ENCODE data around the gene ANO10.

The ANO10 gene

DNA sequence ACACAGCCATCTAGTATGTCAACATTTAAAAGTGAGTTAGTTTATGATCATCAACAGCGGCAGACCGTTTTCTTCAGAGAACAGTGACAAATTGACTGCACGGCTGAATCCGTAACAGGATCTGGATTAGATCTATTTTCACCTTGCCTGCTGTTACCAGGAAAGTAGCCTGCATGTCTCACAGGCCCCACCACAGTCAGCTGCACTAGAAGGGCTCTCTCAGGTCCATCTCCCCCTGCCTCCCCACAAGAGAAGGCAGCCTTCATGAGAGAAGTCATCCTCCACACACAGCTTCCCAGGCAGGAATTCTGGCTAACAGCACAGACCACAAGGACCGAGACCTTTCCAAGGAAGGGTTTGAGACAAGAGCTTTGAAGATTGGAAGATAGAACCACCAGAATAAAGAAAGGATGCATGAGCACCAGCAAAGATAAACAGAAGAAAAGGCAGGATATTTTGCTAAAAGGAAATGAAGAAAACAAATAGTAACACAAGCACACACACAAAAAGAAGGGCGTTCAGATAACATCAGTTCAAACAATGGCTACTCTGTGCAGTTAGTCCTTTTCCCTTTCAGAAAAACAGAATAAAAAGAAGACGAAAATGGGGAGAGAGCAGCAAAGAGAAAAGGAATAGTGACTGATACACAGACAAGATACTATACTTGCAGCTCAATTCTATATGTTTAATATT is 208.0 kb downstream of the ANO10 start:
- no peak for DNase-seq

DNA sequence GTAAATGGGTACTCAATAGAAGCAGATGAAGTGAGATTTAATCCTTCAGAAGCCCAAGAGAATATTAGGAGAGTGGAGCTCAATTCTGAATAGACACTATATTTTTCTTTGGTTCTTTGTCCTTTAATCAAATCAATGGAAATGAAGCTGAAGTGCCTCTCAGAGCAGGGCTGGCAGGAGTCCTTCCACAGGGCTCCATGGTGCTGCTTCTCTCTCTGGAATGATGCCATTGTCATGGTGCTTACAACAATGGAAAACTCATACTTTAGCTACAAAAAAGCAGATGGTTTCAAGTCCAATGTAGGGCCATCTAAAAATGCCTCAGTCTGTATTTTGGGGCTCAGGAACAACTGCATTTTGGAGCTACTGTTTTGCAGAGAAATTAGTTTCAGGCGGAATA is 210.4 kb downstream of the ANO10 start:
- no peak for DNase-seq

DNA sequence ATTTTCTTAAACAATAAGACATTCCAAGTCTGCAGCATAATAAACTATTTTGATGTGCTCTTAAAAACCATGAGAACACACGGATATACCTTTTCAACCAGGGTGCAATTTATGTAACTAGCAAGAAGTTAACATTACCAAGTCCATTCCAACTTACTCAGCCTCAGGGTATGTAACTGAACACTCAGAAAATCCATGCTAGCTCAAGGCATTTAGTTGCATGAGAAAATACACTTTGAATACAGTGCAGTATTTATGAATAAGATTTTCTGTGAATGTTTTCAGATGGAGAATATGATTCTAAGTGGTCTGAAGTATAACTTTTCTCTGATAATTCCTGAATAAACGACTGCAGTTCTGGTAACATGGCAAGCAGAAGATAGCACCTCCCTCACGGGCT is 211.2 kb downstream of the ANO10 start:
- no peak for DNase-seq

GRCh38 chr3:43409506-43409905 is 212.3 kb downstream of the ANO10 start:
- no peak for DNase-seq

DNA sequence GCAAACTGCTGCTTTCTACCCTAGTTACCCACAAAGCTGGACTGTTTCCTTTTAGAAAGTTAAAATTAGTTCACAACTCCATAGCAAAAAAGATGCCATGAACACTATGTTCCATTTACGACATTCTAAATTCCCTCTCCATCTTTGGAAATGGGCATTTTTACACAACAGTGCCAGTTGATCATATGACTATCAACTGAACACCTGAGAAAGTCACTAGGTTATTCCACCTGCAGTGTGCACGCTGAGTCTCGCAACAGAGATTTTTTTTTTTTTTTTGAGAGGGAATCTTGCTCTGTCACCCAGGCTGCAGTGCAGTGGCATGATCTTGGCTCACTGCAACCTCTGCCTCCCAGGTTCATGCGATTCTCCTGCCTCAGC is 215.2 kb downstream of the ANO10 start:
- no peak for DNase-seq

- DNase-seq = peak; percentile 23 to 51 (median 34)
These were observed 215.7 kb downstream of the ANO10 start for GRCh38 chr3:43405888-43406642.

DNA sequence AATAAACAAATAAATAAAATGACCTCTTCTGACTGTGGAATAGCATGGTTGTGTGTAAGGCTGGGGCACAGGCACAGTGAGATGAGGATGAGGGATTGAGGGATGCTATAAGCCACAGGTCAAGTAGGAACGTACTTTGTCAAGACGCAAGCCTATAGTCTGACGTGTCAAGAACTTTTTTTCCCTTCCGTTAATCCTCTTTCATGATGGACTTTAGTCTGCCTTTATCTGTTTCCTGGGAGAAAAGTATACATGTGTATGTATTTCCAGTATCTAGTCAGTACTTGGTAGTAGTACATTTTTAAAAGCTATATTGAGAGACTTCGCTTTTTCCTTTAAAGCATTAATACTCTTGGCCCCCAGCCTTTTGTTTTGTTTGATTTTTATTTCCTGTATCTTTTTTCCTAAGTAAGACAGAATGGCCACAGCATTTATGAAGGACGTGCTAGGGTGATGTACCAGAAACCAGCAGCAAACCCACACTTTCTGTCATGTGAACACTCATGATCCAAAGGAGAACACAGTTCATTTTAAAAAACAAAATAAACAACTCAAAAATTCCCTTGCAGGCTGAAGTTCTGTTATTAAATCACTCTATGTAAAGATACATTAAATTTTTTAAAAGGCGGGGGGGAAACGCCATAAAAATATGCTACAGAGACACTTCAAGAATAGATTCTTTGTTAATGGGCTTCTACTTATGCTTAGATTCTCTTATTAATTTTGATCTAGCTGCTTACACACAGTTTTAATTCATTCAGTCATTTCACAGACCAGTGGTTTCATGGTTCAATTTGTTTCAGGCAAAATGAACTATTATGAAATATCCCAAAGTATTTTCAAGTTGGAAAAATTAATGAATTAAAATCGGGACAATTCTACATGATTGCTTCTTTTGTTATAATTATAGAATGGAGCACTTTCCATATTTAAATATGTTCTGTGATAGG is 220.8 kb downstream of the ANO10 start:
- DNase-seq = no peak

GRCh38 chr3:43400167-43400566 is 221.6 kb downstream of the ANO10 start:
- DNase-seq = no peak

- no peak for DNase-seq
These were observed 222.8 kb downstream of the ANO10 start for GRCh38 chr3:43399034-43399433.

DNA sequence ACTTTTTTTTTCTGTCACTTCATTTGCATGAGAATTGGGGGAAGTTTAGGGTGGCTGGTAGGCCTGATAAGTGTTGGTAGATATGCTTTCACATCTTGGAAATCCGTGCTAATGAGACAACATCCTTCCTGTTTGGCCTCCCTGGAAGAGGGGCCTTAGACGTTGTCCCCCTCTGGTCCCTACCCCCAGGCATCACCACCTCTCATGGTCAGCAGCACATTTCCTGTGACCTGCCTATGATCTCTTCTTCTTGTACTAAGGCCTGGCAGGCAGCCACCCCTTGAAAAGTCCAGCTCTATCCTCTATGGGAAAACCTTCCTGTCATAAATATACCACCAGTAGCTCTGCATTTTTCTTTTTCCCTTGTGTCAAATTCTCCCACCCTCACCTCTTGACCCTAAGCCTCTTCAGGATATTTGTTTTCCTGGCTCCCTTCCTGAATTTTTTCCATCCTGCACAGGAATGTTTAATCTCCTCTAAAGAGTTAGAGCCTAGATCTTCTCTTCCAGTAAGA is 227.7 kb downstream of the ANO10 start:
- no peak for DNase-seq

GRCh38 chr3:43391621-43392020 is 230.2 kb downstream of the ANO10 start:
- DNase-seq = no peak

DNA sequence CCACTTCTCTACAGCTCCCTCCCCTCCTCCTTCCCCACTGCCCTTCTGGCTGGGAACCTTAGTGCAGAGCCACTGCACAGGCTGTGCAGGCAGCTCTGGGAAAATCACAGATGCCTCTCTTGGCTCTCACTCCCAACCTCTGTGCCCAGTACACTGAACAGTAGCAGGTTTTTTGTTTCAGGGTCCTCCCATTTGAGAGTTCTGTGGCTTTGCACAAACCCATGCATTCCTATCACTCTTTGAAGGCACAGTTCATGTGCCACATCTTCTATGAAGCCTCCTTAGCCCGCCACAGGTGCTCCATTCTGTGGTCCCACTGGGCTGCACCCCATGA is 231.6 kb downstream of the ANO10 start:
- no peak for DNase-seq

DNA sequence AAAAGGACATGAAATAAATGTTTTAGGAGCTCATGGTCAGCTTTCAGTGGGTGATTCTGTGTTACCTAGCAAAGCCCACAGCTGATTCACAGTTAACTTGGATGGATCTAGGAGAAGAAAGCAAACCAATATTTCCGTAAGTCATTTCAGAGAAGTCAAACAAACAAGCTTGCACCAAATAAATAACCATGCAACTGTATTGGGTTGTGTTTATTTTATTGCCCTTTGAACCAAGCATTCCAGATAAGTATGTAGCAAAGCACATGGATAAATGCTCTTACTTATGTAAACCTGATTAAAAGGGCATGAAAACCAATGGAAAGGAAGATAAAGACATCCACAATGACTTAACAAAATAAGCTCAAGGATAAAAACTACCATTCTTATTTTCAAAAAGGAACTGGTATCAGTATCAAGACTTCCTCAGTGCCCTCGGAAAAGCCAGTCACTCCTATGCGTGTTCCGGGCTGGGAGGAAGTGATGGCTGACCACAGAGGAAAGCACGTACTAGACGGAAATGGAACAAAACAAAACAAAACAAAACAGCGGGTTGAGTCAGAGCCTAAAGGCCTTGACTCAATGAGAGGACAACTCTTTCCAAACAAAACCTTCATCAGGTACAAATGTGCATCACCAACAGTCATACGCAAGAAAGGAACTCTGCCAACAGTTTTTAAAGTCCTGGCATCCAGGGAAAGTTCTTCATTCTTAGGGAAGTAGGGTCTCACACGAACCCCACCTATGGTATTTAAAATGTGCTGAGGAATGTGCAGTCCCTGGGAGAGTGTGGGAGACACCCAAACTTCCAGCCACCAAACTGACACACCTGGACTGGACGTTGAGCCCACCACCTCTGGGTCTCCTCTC is 232.2 kb downstream of the ANO10 start:
- peak; percentile 81 to 94 (median 86) for DNase-seq

GRCh38 chr3:43388915-43389314 is 232.9 kb downstream of the ANO10 start:
- no peak for DNase-seq

GRCh38 chr3:43388175-43388574 is 233.6 kb downstream of the ANO10 start:
- DNase-seq = no peak

- DNase-seq = no peak
These were observed 242.5 kb downstream of the ANO10 start for GRCh38 chr3:43379343-43379742.

- peak; percentile 30 to 67 (median 45) for DNase-seq
These were observed 243.5 kb downstream of the ANO10 start for GRCh38 chr3:43378066-43378935.

- no peak for DNase-seq
These were observed 248.3 kb downstream of the ANO10 start for GRCh38 chr3:43373560-43373928.

DNA sequence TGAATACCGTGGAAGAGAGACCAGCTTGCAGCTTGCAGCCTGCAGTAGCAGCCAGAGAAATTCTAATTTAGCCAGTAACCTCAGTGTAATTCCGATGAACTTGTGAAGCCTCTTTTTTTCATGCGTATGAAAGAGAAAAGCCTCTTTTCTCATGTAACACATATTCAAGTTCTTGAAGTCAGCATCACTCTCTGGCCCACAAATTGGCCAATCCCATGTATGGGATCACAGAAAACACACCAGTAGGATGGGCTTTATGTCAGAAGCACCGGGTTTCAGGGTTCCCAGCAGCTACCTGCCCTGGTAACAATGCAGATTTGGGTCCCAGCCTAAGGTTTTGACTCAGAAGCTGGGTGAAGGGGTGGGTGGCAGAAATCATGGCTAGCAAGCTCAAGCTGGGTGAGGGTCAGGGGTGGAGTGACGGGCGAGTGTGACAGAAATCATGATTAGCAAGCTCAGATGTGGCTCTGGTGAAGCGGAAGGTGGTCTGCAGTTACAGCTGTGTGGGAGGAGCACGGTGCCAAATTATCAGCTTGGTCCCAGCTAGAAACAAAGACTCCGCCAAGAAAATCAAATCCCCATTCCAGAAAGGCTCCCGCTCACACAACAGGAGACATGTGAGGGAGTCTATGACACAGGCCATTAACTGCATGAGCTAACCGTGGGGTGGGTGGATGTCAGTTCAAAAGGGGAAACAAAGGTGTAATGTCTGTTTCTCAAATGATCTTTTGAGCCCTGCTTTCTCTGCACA is 248.8 kb downstream of the ANO10 start:
- DNase-seq = peak; percentile 25 to 63 (median 53)

- no peak for DNase-seq
These were observed 249.6 kb downstream of the ANO10 start for GRCh38 chr3:43372007-43372740.

Data from suppressor macrophage (primary cell).